Loucy (cell line): ENCODE results near the gene FZR1.

Experiments
- CTCF ChIP-seq: fragments of 200-600 bp; sonication (generic); conservative IDR thresholded peaks from 2 replicates; pipeline ENCODE4 v1.5.1; 2014; ENCODE audit warnings: mild to moderate bottlenecking, antibody characterized with exemption, low read length
- EZH2phosphoT487 ChIP-seq: fragments of 200-600 bp; IDR thresholded peaks from 2 replicates; pipeline ENCODE4 v1.6.1; 2018; ENCODE audit warnings: antibody characterized with exemption, mild to moderate bottlenecking, moderate library complexity, borderline replicate concordance

GRCh38 chr19:3482507-3483225 is 23.4 kb upstream of the FZR1 start:
- TF ChIP-seq CTCF (no peak), EZH2phosphoT487 (no peak)
